ENCODE results near the gene CCDC88B. TPM values are rescaled to one million over a fixed set of nuclear protein-coding genes. Genes with fewer than 3 reads are reported as not detected.

Gene CCDC88B
- total RNA-seq, 4 donors from 2014 or later: 7.0 to 12.5 (median 8.2) TPM

- peaks cover 21 to 73% (median 70%) of the 10 kb centered on the region in 4 donors for H3K36me3 ChIP-seq
- TF ChIP-seq POLR2A (IDR thresholded peaks at IDR 0.05; ENCODE audit: low read depth): no peak
- TF ChIP-seq CTCF (IDR thresholded peaks at IDR 0.05): no peak
- no peak for DNase-seq (ENCODE audit: extremely low spot score)
- 90% methylated on average over 10 of the region's 10 CpGs for WGBS
- intact Hi-C loops (cut with DNase I): no loop called here
- no peak overlapping the region for H3K4me3 ChIP-seq
- H3K27ac ChIP-seq (replicated peaks in 1 of 4): no peak overlapping the region
- no peaks in the 10 kb centered on the region for H3K9me3 ChIP-seq
- no peaks in the 10 kb centered on the region for H3K27me3 ChIP-seq
- H3K4me1 ChIP-seq: peaks cover 24 to 32% (median 30%) of the 10 kb centered on the region in 4 donors
Measured at GRCh38 chr11:64362339-64362738, 22.3 kb downstream of the CCDC88B start.

GRCh38 chr11:64364435-64364834, 24.4 kb downstream of the CCDC88B start:
- no peaks in the 10 kb centered on the region for H3K9me3 ChIP-seq
- H3K36me3 ChIP-seq: peaks cover 37 to 94% (median 90%) of the 10 kb centered on the region in 4 donors
- WGBS: 92% methylated on average over 6 of the region's 6 CpGs
- no peak overlapping the region for H3K4me3 ChIP-seq
- peaks cover 9 to 16% (median 14%) of the 10 kb centered on the region in 4 donors for H3K4me1 ChIP-seq
- no peak for TF ChIP-seq EP300 (IDR thresholded peaks at IDR 0.05)
- TF ChIP-seq CTCF (IDR thresholded peaks at IDR 0.05): no peak
- no peak for TF ChIP-seq POLR2AphosphoS5 (IDR thresholded peaks at IDR 0.05)
- TF ChIP-seq POLR2A (IDR thresholded peaks at IDR 0.05; ENCODE audit: low read depth): no peak
- DNase-seq (ENCODE audit: extremely low spot score): no peak
- H3K27ac ChIP-seq (replicated peaks in 1 of 4): no peak overlapping the region
- no peaks in the 10 kb centered on the region for H3K27me3 ChIP-seq
- intact Hi-C loops (cut with DNase I): no loop called here

DNA sequence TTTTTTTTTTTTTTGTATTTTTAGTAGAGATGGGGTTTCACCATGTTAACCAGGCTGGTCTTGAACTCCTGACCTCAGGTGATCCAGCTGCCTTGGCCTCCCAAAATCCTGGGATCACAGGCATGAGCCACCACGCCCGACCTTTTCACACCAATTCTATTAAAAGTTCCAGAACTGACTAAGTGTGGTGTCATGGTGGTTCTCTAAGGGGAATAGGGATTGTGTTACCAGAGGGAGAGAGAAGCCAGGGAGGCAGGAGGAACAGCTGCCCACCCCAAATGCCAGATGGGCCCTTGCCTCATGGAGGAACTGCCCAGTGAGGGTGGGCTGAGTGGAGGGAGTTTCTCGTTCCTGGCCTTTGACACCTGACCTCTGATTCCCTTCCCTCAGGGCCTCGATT, 24.9 kb downstream of the CCDC88B start:
- peaks cover 41 to 99% (median 94%) of the 10 kb centered on the region in 4 donors for H3K36me3 ChIP-seq
- H3K27me3 ChIP-seq: no peaks in the 10 kb centered on the region
- no peak overlapping the region for H3K4me3 ChIP-seq
- peaks cover 4 to 12% (median 9%) of the 10 kb centered on the region in 4 donors for H3K4me1 ChIP-seq
- TF ChIP-seq POLR2A (IDR thresholded peaks at IDR 0.05; ENCODE audit: low read depth) (no peak), CTCF (IDR thresholded peaks at IDR 0.05) (no peak), POLR2AphosphoS5 (IDR thresholded peaks at IDR 0.05) (no peak), EP300 (IDR thresholded peaks at IDR 0.05) (no peak)
- intact Hi-C loops (cut with DNase I): no loop called here
- WGBS: 90% methylated on average over 3 of the region's 4 CpGs
- H3K9me3 ChIP-seq: no peaks in the 10 kb centered on the region
- DNase-seq (ENCODE audit: extremely low spot score): no peak
- H3K27ac ChIP-seq (replicated peaks in 1 of 4): no peak overlapping the region

- intact Hi-C loops (cut with DNase I): no loop called here
- no peak for TF ChIP-seq POLR2AphosphoS5 (IDR thresholded peaks at IDR 0.05)
- no peak for TF ChIP-seq CTCF (IDR thresholded peaks at IDR 0.05)
- TF ChIP-seq POLR2A (IDR thresholded peaks at IDR 0.05; ENCODE audit: low read depth): no peak
- TF ChIP-seq EP300 (IDR thresholded peaks at IDR 0.05): no peak
- WGBS: 48% methylated on average over 1 of the region's 1 CpG
- Histone ChIP-seq H3K27me3 (no peaks in the 10 kb centered on the region), H3K4me1 (no peaks in the 10 kb centered on the region), H3K27ac (replicated peaks in 1 of 4) (no peak overlapping the region), H3K9me3 (no peaks in the 10 kb centered on the region), H3K36me3 (peaks cover 51 to 97% (median 95%) of the 10 kb centered on the region in 4 donors), H3K4me3 (no peak overlapping the region)
- DNase-seq (ENCODE audit: extremely low spot score): no peak
Measured at GRCh38 chr11:64366751-64367150, 26.7 kb downstream of the CCDC88B start.

Data from esophagus muscularis mucosa (tissue), 4 donors.